Measurements from ENCODE around the gene OTOG.

OTOG gene

DNA sequence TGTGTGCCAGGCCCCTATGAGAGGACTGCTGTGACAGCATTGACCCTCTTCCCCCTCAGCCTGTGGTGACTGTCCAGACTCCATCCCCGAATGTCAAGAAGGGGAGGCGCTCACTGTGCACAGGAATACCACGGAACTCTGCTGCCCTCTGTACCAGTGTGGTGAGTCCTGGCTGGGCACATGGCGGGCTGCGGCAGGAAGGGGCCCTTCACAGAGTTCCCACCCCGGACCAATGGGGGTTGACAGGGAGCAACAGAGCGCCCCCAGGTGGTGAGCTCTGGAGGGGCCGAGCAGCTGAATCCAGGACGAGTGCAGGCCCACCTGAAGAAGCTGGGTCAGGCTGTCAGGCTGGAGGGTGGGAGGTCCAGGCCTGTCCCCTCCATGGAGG lies 88.5 kb downstream of the OTOG start:
- H3K4me3 ChIP-seq (ENCODE audit: low read depth, low read length), result no peak overlapping the region
- in situ Hi-C loops (cut with HindIII; ENCODE audit: low sequenced_read_pairs), result no loop called here
- TF ChIP-seq CTCF (IDR thresholded peaks at IDR 0.05; ENCODE audit: low read depth, low read length, missing control alignments), result no peak
- DNase-seq (ENCODE audit: low read depth), result no peak

DNA sequence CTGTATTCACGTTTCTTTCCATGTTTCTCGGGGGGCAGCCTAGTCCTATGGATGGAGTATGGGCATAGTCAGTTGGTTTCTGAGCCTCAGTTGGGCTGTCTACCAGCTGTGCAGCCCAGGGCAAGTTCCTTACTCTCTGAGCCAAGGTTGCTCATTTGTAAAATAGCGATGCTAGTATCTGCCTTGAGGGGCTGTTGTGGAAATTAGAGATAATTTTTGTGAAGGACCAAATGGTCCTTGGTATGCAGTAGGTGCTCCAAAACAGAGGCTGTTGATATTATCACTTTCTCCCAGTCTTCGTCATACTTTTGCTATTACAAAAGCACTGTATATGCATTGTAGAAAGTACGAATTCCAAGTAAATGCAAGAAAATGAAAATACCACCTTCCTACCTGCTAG lies 89.7 kb downstream of the OTOG start:
- no peak for TF ChIP-seq CTCF (IDR thresholded peaks at IDR 0.05; ENCODE audit: low read depth, low read length, missing control alignments)
- in situ Hi-C loops (cut with HindIII; ENCODE audit: low sequenced_read_pairs), result no loop called here
- H3K4me3 ChIP-seq (ENCODE audit: low read depth, low read length), result no peak overlapping the region

DNA sequence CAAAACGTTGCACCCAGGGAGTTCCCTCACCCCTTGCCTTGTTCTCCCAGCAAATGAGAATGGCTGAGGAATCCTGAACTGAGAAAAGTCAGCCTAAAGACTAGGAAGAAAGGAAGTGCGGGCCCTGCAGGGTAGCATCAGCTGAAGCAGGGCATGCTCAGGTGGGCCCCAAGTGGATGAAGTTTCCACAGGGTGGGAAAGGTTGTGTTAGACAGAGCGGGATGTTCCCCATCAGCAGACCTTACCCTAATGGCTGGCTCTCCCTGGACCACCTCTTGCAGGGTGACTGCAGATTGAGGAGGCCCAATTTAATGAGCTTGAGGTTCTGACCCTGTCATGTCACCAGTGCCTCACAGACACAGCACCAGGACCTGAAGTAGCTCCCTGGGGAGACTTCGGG lies 90.8 kb downstream of the OTOG start:
- H3K4me3 ChIP-seq (ENCODE audit: low read depth, low read length), result no peak overlapping the region
- in situ Hi-C loops (cut with HindIII; ENCODE audit: low sequenced_read_pairs), result no loop called here
- no peak for TF ChIP-seq CTCF (IDR thresholded peaks at IDR 0.05; ENCODE audit: low read depth, low read length, missing control alignments)
- no peak for DNase-seq (ENCODE audit: low read depth)

More for the DNA sequence above, 89.7 kb downstream of the OTOG start:
- DNase-seq (ENCODE audit: low read depth), result no peak

DNA sequence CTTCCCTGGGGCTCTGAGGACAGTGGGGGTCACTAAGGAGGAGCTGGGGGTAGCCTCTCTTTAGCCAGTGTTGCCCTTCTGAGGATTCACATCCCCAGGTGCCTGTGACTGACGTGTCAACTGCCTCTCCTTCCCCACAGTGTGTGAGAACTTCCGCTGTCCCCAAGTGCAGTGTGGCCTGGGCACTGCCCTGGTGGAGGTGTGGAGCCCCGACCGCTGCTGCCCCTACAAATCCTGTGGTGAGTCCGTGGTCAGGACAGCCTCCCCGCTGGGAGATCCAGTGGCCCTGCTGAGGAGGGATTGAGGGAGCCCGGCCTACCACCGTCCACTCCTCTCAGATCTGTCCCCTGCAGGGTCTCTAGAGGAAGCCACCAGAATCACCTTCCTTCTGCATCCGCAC lies 91.3 kb downstream of the OTOG start:
- H3K4me3 ChIP-seq (ENCODE audit: low read depth, low read length), result no peak overlapping the region
- in situ Hi-C loops (cut with HindIII; ENCODE audit: low sequenced_read_pairs), result no loop called here
- TF ChIP-seq CTCF (IDR thresholded peaks at IDR 0.05; ENCODE audit: low read depth, low read length, missing control alignments), result no peak

DNA sequence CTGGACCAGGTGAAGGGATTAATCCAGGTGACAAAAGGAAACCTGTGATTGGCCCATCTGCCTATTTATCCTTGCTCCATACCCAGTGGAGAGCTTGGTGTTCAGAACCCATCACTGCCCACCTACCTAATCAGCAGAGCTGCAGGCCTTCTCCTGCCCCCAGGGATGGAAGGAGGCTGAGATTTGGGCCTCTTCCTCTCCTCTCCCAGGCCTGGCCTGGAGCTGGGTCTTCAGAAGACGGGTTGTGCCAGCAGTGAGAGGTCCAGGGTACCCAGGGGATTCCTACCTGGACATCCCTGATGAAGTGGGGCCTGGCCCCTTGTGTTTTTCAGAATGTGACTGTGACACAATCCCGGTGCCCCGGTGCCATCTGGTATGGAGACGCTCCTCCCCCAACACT lies 92.0 kb downstream of the OTOG start:
- in situ Hi-C loops (cut with HindIII; ENCODE audit: low sequenced_read_pairs), result no loop called here
- no peak for DNase-seq (ENCODE audit: low read depth)
- no peak for TF ChIP-seq CTCF (IDR thresholded peaks at IDR 0.05; ENCODE audit: low read depth, low read length, missing control alignments)
- H3K4me3 ChIP-seq (ENCODE audit: low read depth, low read length), result no peak overlapping the region

More for the DNA sequence above, 91.3 kb downstream of the OTOG start:
- DNase-seq (ENCODE audit: low read depth), result no peak

DNA sequence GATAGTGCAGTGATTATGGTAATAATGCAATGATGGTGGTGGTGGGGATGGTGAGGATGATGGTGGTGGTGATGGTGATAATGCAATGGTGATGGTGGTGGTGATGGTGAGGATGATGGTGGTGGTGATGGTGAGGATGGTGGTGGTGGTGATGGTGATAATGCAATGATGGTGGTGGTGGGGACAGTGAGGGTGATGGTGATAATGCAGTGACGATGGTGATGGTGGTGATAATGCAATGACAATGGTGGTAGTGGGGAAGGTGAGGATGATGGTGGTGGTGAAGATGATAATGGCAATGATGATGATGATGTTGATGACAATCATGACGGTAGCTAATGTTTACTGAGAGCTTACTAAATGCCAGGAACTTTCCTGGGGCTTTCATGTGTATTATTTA lies 92.7 kb downstream of the OTOG start:
- no peak for DNase-seq (ENCODE audit: low read depth)
- TF ChIP-seq CTCF (IDR thresholded peaks at IDR 0.05; ENCODE audit: low read depth, low read length, missing control alignments), result no peak
- no peak overlapping the region for H3K4me3 ChIP-seq (ENCODE audit: low read depth, low read length)
- in situ Hi-C loops (cut with HindIII; ENCODE audit: low sequenced_read_pairs), result no loop called here
